Body of pancreas (tissue), 4 donors: ENCODE results near the gene ANP32A. TPM values are rescaled to one million over a fixed set of nuclear protein-coding genes. Genes with fewer than 3 reads are reported as not detected.

Source experiments
- ATAC-seq: fragments of 150-250 bp; one replicate; pipeline ENCODE4 v1.9.1; 2016
- DNase-seq, 4 donors: peaks; one replicate each; pipeline ENCODE4 v3.0.0-alpha.2; 2019
- H3K27ac ChIP-seq, 4 donors: fragments of 200-600 bp; sonication (generic); 1 replicate in 3 of 4; 2 replicates in 1 of 4; pipeline versions ENCODE4 v1.5.1 to v1.6.1; 2016 to 2019; ENCODE audit warnings: mild to moderate bottlenecking in 1 of 4, mixed read lengths in 1 of 4, moderate library complexity in 1 of 4
- H3K27me3 ChIP-seq, 2 donors: fragments of 200-600 bp; sonication (generic); one replicate each; pipeline ENCODE4 v1.6.0; 2016; ENCODE audit warnings: mild to moderate bottlenecking in 1 of 2
- H3K36me3 ChIP-seq, 2 donors: fragments of 200-600 bp; sonication (generic); replicated peaks in 1 of 2; 2 replicates each; pipeline ENCODE4 v1.5.1; 2016; ENCODE audit warnings: low read depth in 2 of 2; ENCODE audit not compliant: insufficient read depth in 1 of 2
- H3K4me1 ChIP-seq: fragments of 200-600 bp; sonication (generic); one replicate; pipeline ENCODE4 v1.6.0; 2016
- H3K4me3 ChIP-seq, 2 donors: fragments of 200-600 bp; sonication (generic); 1 replicate in 1 of 2; 2 replicates in 1 of 2; pipeline ENCODE4 v1.5.1; 2016 to 2019
- H3K9me3 ChIP-seq, 3 donors: fragments of 200-600 bp; sonication (generic); 1 replicate in 2 of 3; 2 replicates in 1 of 3; pipeline ENCODE4 v1.5.1; 2016
- CTCF ChIP-seq, 7 experiments: fragments of 450-650 bp in 4 of 7; fragments of 200-600 bp in 3 of 7; sonication (generic) in 3 of 7; IDR thresholded peaks; one replicate each; pipeline ENCODE4 v1.5.1; 2016 to 2019; ENCODE audit warnings: antibody characterized with exemption in 7 of 7
- POLR2A ChIP-seq, 3 donors: fragments of 450-650 bp; IDR thresholded peaks; one replicate each; pipeline ENCODE4 v1.6.1; 2016; ENCODE audit warnings: antibody characterized with exemption in 3 of 3, mild to moderate bottlenecking in 2 of 3
- WGBS, 2 donors: methylation state at CpG; one replicate each; pipeline ENCODE4 v1.1.5; 2017; 5-methylcytosine and 5-hydroxymethylcytosine counted together
- intact Hi-C: fragments of 100-400 bp; cut with DNase I; formaldehyde crosslinking; loops from one replicate; pipeline ENCODE4 v1.15.1; 2023
- total RNA-seq, 2 donors: library from RNA; depleted of rRNA; stranded (reverse); fragments of >200 nt; gene quantifications; one replicate each; pipeline ENCODE4 v1.1.0, GENCODE V29; 2016

The ANP32A gene
- total RNA-seq, 2 donors from 2014 or later, result 27.7 to 37.4 TPM

- TF ChIP-seq CTCF (IDR thresholded peaks at IDR 0.05) (peak in 3 of 7 experiments; percentile 5 to 14 (median 14)), POLR2A (IDR thresholded peaks at IDR 0.05) (peak; percentile 35 to 82 (median 73))
- Histone ChIP-seq H3K27me3 (no peaks in the 10 kb centered on the region), H3K4me3 (peak overlapping the region; percentile 81 to 96), H3K9me3 (no peaks in the 10 kb centered on the region), H3K27ac (peak overlapping the region; percentile 89 to 100 (median 99)), H3K4me1 (peaks cover 35% of the 10 kb centered on the region), H3K36me3 (no peaks in the 10 kb centered on the region)
- DNase-seq (peak; percentile 73 to 85 (median 78)), ATAC-seq (peak; percentile 46)
- intact Hi-C loops, result no loop called here
- 0% methylated on average over 35 to 64 of the region's 64 CpGs for WGBS, 2 donors
Observed at GRCh38 chr15:68817304-68818065, 3.2 kb downstream of the ANP32A start.

DNA sequence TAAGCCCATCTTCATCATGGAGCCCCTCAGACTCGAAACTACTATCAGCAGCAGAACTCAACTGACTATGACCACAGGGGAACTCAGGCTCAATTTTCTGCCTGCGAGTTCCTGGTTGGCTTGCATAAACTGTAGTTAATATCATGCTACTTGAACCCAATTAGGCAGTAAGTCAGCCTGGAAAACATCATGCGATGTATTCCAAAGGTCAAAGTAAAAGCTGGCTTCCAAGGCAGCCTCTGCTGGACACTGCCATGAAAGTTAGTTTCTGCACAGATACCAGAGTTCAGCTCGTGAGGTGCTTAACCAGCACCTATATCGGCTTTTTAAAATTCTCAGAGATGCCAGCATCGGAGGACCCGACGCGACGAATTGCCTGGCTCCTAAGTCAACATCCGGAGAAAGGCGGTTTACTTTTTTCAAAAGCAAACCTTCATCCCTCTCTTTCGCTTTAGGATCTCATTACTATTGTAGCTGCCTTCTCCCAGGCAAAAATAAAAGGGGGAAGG lies 3.8 kb downstream of the ANP32A start:
- intact Hi-C loops, result no loop called here
- WGBS, 2 donors, result 1% methylated on average over 13 of the region's 13 CpGs
- TF ChIP-seq POLR2A (IDR thresholded peaks at IDR 0.05) (no peak), CTCF (IDR thresholded peaks at IDR 0.05) (no peak)

DNA sequence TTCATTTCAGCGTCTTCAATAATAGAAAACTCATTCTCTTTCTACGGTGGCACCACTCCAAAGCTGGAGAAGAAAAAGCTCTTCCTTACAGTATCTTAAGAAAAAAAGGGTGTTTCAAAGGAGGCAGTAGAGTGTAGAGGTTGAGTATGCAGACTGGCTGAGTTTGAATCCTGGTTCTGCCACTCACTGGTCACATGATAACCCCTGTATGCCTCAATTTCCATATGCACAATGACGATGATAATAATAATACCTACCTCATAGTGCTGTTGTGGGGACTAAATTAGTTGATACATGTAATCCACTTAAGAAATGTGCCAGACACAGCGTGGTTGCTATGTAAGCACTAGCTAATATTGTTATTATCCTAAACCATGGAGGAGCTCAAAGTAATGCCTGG lies 4.5 kb downstream of the ANP32A start:
- no peaks in the 10 kb centered on the region for H3K9me3 ChIP-seq
- H3K27me3 ChIP-seq, result no peaks in the 10 kb centered on the region
- H3K36me3 ChIP-seq, result no peaks in the 10 kb centered on the region
- DNase-seq, result no peak
- H3K27ac ChIP-seq, result peak overlapping the region; percentile 89 to 100 (median 99)
- 69 to 80% methylated on average over 4 of the region's 4 CpGs for WGBS, 2 donors
- H3K4me3 ChIP-seq, result no peak overlapping the region
- TF ChIP-seq POLR2A (IDR thresholded peaks at IDR 0.05), result no peak
- TF ChIP-seq CTCF (IDR thresholded peaks at IDR 0.05), result no peak
- intact Hi-C loops, result no loop called here
- H3K4me1 ChIP-seq, result peaks cover 29% of the 10 kb centered on the region
- ATAC-seq, result no peak

More for the DNA sequence above, 3.8 kb downstream of the ANP32A start:
- no peaks in the 10 kb centered on the region for H3K27me3 ChIP-seq
- DNase-seq, result peak in 3 of 4 donors; percentile 42 to 62 (median 49)
- H3K27ac ChIP-seq, result peak overlapping the region; percentile 89 to 100 (median 99)
- ATAC-seq, result no peak
- no peaks in the 10 kb centered on the region for H3K9me3 ChIP-seq
- peak overlapping the region; percentile 81 to 96 for H3K4me3 ChIP-seq
- H3K36me3 ChIP-seq, result no peaks in the 10 kb centered on the region
- peaks cover 29% of the 10 kb centered on the region for H3K4me1 ChIP-seq

DNA sequence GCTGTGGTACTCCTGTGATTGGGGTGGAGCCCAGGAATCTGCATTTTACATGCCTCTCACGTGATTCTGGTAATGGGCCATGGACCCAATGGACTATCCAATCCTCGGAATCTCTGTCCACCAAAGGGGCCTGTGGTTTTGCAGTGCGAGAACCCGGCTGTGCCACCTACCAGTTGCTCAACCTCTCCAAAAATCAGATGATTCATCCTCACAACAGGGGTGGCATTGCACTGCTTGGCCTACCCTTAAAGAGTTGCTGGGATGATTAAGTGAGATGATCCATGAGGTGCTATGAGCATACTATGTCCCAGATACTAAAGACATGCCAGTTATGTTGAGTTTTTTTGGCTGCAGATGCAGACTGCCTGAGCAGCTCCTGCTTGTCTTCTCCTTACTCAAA lies 5.1 kb downstream of the ANP32A start:
- intact Hi-C loops, result no loop called here
- H3K36me3 ChIP-seq, result no peaks in the 10 kb centered on the region
- H3K27me3 ChIP-seq, result no peaks in the 10 kb centered on the region
- 63 to 68% methylated on average over 4 of the region's 4 CpGs for WGBS, 2 donors
- no peak for DNase-seq
- no peak for TF ChIP-seq CTCF (IDR thresholded peaks at IDR 0.05)
- peaks cover 29% of the 10 kb centered on the region for H3K4me1 ChIP-seq
- no peaks in the 10 kb centered on the region for H3K9me3 ChIP-seq
- H3K27ac ChIP-seq, result peak overlapping the region in 2 of 4 donors; percentile 98 to 100
- no peak for ATAC-seq
- no peak overlapping the region for H3K4me3 ChIP-seq
